GM21825 (cell line): ENCODE measurements around the gene CCT3.

Experiments used
- ATAC-seq: cut with Tn5 transposase; IDR thresholded peaks from one replicate; pipeline ENCODE4 v1.9.1; 2021; ENCODE audit warnings: mild to moderate bottlenecking, moderate library complexity; ENCODE audit not compliant: unreplicated experiment

Gene CCT3

DNA sequence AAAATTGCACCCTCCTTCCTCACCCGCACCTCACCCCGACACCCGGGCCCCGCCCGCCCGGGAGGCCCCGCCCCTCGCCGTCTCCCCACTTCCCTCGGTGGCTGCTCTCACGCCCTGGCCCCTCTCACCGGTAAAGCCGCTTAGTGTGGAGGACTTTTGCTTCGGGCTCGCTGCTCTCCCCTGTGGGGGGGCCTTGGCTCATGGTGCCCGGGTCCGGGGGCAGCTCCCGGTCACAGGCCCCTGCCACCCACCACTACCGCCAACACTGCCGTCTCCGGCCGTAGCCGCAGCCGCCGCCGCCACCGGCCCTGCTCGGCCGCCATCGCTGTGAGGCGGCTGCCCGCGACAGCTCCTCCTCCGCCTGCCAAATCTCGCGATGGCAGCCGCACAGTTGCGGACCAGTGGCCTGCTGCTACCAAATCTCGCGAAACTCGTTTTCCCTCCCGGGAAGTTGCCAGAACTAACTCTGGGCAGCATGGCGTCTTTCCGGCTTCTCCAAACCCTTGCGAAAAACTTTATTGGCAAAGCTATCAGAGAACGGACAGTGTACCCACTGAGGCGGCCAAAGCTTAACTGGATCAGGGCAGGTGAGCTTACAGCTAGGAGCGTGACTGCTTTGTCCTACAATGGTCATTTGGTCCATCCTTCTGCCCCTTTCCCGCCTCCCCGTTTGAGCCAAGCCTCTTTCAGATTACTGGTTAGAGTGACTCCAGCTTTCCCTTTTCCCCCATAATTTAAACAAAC is 55.4 kb downstream of the CCT3 start, which contains the start of gene SMG5:
SMG5 (minus strand) TSS at position 347 of the 744 bp plus-strand sequence; CDS start at position 202, 145 bp downstream.
- ATAC-seq, result peak; percentile 66

DNA sequence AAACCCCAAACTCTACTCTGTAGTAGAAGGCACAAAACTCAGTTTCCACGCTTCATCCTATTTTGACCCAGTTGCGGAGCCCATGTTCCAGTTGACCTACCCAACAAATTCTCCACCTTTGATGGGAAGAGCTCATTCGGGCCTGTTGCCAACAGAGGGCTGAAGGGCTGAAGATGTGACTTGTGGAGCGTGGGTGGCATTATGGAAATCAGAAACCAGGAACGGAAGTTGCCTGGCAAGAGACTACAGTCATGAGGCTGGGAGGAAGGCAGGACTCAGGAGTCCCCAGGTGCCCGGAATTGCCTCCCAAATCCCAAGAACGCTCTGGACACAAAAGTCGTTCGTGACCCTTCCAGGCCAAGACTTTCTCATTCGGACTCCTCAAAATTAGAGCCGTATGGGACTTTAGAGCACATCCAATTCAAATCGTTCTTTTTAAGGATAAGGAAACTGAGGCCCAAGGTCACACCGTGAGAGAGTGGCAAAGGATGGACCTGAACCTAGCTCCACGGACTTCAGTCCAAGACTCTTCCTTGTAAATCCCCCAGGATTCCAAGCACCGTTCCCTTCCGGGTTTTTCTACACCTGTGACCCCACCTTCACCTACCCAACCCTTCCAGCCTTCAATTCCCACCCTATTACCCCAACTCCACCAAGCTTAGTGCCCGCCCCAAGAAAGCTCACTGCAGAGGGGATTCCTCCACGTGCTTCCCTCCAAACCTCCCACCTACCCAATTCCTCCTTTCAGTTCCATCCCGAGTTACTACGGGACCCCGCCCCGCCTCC is 56.2 kb downstream of the CCT3 start:
- peak; percentile 4 for ATAC-seq

DNA sequence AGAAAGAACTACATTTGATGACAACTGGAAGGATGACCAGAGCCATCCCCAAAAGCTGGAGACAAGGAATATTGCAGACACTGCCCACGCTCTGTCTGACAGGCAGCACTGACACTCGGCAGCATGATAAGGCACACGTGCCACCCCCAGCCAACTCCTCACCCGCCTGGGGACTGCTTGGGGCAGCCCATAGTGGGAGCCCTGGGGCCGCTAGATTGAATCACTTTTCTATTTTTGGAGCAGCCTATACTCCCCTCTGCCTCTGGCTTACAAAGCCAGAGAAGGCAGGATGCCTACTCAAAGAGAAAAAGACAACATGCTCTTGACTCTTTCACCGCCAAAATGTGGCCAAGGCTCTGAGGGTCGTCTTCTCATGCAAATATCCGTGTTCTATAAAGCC is 56.8 kb downstream of the CCT3 start:
- no peak for ATAC-seq

DNA sequence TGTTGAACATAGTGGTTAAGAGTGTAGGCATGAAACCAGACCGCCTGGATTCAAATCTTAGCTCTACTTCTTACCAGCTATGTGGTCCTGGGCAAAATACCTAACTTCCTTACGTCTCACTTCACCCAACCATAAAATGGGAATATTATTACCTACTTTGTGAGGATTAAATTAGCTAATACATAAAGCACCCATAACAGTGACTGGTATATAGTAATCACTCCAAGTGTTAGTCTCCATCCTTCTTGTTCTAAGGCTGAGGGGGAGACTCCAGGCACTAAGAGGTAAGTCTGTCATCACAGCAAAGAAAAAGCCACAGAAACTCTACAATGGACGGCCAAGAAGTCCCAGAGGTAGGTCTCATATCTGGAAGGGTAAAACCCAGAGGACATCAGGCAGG is 58.3 kb downstream of the CCT3 start:
- ATAC-seq, result no peak

DNA sequence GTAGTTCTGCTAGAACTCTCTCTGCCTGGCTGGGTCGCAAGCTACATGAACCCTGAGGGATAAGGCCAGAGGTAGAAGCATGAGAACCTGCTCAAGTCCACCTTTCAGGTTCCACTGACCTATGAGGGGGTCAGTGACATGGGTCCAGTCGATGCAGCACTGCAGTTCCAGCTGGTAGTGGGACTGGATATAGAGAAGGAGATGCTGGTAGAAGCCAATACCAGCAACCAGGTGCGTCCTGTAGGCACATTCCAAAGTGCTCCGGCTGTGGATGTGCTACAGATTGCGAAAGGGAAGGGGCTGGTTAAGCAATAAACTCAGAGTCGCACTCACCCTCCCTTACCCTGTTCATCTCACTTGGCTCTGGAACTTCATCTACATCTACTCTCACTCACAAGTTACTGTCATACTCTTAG is 61.1 kb downstream of the CCT3 start:
- no peak for ATAC-seq

DNA sequence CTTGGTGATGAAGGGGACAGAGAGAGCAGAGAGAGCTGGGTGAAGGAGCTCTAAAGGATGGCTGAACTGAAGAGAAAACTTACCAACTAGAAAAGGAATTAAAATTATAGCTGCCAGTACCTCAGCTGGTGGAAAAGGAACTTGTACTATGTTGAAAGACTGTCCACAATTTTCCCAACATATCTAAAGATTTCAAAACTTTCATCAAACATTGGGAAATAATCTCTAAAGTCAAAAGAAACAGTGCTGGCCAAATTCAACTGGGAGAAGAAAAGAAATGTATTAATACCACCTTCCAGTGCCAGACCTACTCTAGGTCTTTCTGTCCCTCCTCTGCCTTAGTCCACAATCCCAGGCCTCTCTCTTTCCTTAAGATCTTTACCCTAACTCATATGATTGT is 61.6 kb downstream of the CCT3 start:
- ATAC-seq, result no peak

DNA sequence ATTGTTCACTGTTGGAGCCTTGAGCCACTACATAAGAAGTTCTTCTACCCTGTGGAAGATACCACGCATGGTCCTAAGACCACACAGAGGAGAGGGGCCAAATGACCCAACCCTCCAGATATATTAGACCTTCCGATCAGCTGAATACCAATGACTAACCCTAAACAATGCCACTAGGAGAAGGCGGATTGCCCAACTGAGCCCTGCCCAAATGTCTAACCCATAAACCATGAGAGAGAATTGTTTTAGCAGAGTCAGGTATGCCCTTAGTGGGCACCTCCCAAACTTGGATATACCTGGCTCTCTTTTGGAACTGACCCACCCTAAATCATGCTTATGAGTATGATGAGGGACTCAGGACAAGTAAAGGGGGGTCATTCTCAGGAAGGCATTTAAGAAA is 67.8 kb downstream of the CCT3 start:
- no peak for ATAC-seq

DNA sequence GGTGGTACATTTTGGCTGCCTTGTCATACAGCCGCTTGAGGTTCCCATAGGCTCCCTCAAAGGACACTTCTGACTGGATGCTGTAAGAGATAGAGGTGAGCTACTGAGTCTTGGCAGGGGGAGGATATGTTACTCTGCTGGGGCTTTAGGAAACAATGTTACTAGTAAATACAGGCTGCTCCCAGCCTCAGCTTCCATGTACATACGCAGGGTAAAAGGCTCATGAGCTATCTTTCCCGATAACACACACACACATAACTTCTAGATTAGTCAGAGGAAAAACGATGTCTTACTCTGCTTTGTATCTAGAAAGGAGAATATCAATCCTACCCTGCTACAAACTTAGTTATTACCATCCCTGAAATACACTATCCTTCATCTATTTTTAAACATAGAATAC is 69.8 kb downstream of the CCT3 start:
- ATAC-seq, result no peak

DNA sequence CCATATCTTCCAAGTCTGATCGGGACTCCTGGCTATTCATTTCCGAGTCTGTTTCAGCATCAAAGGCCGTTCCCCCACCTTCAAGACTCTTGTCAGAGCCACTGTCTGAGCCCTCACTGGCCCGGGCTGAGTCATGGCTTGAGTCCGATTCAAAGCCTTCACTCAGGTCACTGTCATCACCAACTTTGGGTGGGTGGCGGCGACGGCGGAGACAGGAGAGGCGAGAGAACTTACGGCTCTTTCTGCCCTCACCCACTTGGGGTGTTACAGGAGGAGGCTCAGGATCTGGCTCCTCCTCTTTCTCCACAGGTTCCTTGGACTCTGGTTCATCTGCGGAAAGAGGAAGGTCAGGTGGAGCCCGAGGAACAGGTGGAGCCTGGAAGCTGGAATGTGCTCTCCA is 72.0 kb downstream of the CCT3 start:
- no peak for ATAC-seq

DNA sequence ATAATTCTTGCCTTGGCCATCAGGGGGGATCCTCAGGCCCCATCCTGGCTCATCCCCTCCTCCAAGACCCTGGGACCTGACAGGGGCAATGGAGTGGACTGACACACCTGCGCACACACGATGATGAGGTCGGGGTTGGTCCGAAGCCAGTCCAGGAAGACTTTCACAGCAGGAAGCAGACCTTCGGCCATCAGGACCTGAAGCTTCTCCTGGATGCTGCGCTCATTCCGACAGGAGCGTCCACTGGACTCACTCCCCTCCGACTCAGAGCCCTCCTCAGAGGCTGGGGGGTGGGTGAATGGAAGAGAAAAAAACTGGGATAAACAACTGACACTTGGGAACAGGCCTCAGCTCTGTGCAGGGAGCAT is 74.8 kb downstream of the CCT3 start:
- no peak for ATAC-seq

DNA sequence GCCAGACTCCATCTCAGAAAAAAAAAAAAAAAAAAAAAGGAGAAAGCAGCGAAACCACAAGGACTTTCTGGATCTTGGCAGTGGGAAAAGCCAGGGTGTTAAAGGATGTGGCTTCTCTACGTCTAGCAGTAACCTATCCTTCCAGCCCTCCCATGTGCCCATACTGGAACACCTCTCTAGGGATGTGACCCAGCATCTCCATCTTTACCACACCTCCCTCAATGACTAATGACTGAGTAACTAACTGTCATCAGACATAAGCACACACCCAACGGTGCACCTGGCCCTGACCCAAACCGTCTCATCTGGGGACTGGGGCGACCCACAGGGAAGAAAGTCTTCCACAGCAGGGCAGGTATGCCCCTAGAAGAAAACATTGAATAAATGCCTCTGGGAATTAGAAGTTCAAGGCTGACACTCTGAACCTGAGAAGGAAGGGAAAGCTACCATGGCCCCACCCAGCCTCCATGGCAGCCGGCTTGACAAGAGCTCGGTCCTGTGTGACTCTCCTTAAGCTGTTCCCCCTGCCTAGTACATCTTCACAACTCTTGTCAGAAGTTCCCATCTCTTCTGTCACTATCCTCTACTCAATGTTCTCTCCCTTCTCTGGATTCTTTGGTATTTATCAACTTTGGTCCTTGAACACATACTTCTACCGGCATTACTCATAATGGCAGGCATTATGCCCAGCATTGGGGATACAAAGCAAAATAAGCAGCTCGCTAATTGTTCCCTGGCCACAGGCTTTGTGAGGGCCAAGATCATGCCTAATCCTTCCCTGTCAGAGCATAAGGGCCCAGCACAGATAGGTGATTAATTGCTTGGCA is 75.4 kb downstream of the CCT3 start:
- ATAC-seq, result no peak

DNA sequence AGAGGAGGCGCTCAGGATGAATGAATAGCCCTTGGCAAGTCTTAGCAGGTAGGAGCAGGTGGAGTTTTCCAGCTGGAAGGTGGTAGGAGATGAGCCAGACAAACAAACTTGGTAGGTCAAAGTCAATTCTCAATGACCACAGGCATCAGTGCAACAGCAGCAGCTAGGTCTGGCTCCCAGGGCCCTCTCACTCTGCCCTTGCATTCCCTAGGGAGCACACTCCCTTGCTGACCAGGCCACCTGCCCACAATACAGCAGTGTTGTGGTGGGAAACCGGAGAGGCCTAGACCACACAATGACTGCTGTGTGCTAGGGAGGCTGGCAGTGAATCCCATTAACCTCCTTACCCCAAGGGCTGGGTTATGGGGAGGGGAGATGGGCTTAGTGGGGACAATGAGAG is 77.2 kb downstream of the CCT3 start:
- no peak for ATAC-seq

DNA sequence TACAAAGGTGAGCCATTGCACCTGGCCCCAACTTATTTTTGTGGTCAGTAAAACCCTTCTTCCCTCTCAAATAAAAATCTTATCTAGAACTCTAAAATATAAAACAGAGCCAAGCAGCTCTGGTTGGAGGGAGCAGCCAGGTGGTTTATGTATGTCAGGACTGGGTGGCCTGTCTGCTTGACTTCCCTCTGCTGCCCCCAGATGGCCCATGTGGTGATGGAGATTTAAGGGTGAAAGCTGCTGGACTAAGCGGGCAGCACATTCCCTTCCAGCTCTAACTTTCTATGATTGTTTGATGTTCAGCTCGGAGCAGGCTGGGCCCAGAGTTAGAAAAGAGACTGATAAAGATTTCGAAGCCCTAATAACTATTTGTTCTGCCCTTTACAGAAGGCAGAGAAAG is 78.3 kb downstream of the CCT3 start:
- ATAC-seq, result no peak
